Measurements from ENCODE around the gene OR7A5.
"Not testable (repeated sequence)": the region's sequence is repeated elsewhere in the genome, so short reads cannot be mapped to it uniquely, and the experiment has no call there.

OR7A5 gene

DNA sequence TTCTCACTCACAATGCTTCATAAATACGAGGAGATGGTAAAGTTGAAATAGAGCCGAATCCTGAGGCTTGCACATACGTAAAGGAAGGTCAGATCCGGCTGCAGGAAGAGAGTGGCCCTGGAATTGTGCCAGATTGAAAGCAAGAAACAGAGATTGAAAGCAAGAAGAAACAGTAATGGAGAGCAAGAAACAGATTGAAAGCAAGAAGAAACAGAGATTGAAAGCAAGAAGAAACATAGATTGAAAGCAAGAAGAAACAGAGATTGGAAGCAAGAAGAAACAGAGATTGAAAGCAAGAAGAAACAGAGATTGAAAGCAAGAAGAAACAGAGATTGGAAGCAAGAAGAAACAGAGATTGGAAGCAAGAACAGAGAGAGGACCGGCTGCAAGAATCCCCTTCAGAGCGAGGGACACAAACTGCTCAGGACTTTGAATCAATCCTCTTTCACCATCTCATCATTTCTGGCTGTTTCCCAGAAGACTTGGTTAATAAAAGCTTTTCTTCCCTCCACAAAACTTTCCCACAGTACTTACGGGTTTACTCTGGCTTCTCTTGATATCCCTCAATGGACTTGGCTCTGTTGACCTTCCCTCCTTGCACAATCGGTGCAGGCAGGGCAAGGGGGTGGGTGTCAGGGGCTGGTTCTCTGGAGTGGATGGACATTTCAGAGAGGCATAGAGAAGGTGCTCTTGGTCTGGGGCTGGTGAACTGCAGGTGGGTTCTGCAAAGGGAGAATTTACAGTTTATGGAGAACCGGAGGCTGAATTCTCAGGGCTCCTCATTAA is 25.5 kb downstream of the OR7A5 start:
- no peak overlapping the region for H3K4me3 ChIP-seq
- no peaks in the 10 kb centered on the region for H3K27me3 ChIP-seq (ENCODE audit: low read depth)
- H3K4me1 ChIP-seq: no peaks in the 10 kb centered on the region
- in situ Hi-C loops (cut with MboI; ENCODE audit: low sequenced_read_pairs): no loop called here
- H3K9me3 ChIP-seq: no peaks in the 10 kb centered on the region
- no peaks in the 10 kb centered on the region for H3K36me3 ChIP-seq (replicated peaks)
- DNase-seq (ENCODE audit: low spot score in 2 of 2): no peak

DNA sequence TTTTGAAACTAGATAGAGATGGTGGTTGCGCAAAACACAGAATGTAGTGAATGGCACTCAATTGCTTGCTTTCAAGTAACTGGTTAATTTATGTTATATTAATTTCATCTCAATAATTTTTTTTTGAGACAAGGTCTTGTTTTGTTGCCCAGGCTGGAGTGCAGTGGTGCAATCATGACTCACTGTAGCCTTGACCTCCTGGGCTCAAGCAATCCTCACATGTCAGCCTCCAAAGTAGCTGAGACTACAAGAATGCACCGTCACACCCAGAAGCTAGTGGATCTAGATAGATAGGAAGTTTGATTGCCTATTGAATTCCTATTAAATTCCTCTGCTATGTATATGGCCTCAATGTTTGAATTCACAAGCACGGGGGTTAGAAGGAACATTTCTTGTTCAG is 30.2 kb downstream of the OR7A5 start:
- Histone ChIP-seq H3K4me1 (no peaks in the 10 kb centered on the region), H3K4me3 (no peak overlapping the region), H3K9me3 (no peaks in the 10 kb centered on the region), H3K27me3 (ENCODE audit: low read depth) (no peaks in the 10 kb centered on the region), H3K36me3 (replicated peaks) (no peaks in the 10 kb centered on the region)
- no peak for DNase-seq (ENCODE audit: low spot score in 2 of 2)
- in situ Hi-C loops (cut with MboI; ENCODE audit: low sequenced_read_pairs): no loop called here

DNA sequence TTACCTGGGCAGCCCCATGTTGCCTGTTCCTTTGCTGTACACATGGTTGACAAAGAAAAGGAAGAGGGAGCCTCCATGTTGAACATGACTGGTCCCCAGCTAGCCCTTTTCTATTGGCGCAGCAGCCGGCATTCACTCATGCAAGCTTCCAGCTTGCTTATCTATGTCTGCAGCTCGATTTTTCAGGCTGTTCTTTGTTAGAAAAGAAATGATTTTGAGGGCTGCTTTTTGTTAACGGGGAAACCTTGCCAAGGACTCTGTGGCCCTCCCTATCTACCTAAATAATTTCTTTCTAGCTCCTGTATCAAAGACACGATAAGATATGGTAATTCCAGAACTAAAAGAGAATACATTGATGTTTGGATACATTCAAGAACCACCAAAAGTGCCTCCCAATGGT is 36.2 kb downstream of the OR7A5 start:
- H3K36me3 ChIP-seq (replicated peaks): no peaks in the 10 kb centered on the region
- no peak overlapping the region for H3K4me3 ChIP-seq
- no peak for DNase-seq (ENCODE audit: low spot score in 2 of 2)
- in situ Hi-C loops (cut with MboI; ENCODE audit: low sequenced_read_pairs): no loop called here
- H3K4me1 ChIP-seq: no peaks in the 10 kb centered on the region
- H3K27me3 ChIP-seq (ENCODE audit: low read depth): no peaks in the 10 kb centered on the region
- H3K9me3 ChIP-seq: no peaks in the 10 kb centered on the region

DNA sequence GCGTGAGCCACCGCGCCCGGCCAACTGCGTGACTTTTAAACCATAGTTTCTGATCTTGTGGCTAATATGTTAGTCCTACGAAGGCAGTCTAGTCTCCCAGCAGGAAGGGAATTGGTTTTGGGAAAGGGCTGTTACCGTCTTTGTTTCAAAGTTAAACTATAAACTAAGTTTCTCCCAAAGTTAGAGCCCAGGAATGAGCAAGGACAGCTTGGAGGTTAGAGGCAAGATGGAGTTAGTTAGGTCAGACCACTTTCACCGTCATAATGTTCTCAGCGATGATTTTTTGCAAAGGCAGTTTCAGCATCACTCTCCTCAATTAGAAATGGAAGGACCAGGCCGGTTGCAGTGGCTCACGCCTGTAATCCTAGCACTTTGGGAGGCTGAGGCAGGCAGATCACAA is 39.0 kb downstream of the OR7A5 start:
- H3K27me3 ChIP-seq (ENCODE audit: low read depth): no peaks in the 10 kb centered on the region
- no peak for DNase-seq (ENCODE audit: low spot score in 2 of 2)
- no peaks in the 10 kb centered on the region for H3K36me3 ChIP-seq (replicated peaks)
- no peaks in the 10 kb centered on the region for H3K4me1 ChIP-seq
- H3K4me3 ChIP-seq: no peak overlapping the region
- in situ Hi-C loops (cut with MboI; ENCODE audit: low sequenced_read_pairs): no loop called here
- H3K9me3 ChIP-seq: no peaks in the 10 kb centered on the region; the same call in 1 of the 2 replicates

DNA sequence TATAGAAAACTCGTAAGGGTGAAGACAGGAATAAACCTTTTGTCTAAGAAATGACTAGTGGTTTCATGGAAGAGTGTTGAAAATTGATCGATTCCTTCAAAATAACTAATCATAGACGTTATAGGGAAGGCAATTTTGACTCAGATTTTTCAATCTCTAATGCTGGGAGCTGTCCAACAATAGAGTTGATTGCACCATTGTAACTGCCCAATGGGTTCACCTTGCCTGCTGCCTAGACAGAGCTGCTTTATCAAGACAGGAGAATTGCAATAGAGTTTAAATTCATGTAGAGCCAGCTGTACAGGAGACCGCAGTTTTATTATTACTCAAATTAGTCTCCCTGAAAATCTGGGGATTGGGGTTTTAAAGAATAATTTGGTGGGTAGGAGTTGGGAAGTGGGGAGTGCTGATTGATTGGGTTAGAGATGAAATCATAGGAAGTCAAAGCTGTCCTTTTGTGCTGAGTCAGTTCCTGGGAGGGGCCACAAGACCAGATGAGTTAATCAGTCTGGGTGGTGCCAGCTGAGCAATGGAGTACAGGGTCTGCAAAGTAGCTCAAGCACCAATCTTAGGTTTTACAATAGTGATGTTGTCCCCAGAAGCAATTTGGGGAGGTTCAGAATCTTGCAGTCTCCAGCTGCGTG is 39.8 kb downstream of the OR7A5 start:
- no peak for DNase-seq (ENCODE audit: low spot score in 2 of 2)
- in situ Hi-C loops (cut with MboI; ENCODE audit: low sequenced_read_pairs): no loop called here
- H3K27me3 ChIP-seq (ENCODE audit: low read depth): no peaks in the 10 kb centered on the region
- H3K36me3 ChIP-seq (replicated peaks): no peaks in the 10 kb centered on the region
- H3K4me3 ChIP-seq: no peak overlapping the region
- no peaks in the 10 kb centered on the region for H3K4me1 ChIP-seq
- H3K9me3 ChIP-seq: no peaks in the 10 kb centered on the region; the same call in 1 of the 2 replicates

DNA sequence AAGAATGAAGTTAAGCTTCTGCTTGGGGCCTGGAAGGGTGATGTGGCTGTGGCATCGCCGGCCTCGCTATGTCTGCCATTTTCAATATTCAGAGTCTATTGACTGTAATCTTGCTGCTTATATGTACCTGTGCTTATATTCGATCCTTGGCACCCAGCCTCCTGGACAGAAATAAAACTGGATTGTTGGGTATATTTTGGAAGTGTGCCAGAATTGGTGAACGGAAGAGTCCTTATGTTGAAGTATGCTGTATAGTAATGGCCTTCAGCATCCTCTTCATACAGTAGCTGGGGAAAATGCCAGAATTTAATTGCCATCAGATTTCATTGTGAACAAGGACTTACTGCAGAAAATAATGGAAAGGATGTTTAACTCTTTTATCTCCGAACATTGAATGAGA is 42.7 kb downstream of the OR7A5 start:
- in situ Hi-C loops (cut with MboI; ENCODE audit: low sequenced_read_pairs); H3K4me3 ChIP-seq; H3K4me1 ChIP-seq; H3K9me3 ChIP-seq; H3K27me3 ChIP-seq (ENCODE audit: low read depth); DNase-seq (ENCODE audit: low spot score in 2 of 2); H3K36me3 ChIP-seq (replicated peaks): not testable (repeated sequence)

DNA sequence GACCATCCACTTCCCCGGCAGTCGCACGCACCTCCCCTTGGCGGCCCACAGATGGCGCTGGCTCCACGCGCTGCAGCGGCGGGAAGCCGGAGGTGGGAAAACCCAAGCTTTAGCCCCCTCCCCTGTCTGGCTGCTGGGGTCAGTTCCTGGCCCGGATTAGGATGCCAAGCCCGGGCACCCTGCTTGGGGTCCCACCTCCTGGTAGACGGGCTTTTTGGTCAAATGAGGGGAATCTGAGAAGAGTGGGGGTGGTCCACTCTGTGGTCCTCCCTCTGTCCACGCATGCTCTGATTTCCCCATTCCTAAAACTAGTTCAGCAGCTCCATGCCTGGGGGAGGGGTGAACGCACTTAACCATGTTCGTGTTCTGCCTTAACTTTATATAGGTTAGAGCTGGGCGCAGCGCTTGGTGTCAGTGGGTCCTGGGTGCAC is 48.5 kb downstream of the OR7A5 start:
- Histone ChIP-seq H3K27me3 (ENCODE audit: low read depth) (no peaks in the 10 kb centered on the region; the same call in 1 of the 2 replicates), H3K36me3 (replicated peaks) (no peaks in the 10 kb centered on the region), H3K9me3 (no peaks in the 10 kb centered on the region), H3K4me1 (no peaks in the 10 kb centered on the region), H3K4me3 (peak overlapping the region; percentile 5; the same call in 1 of the 2 replicates)
- peak in 1 of 2 experiments; percentile 64 for DNase-seq (ENCODE audit: low spot score in 2 of 2)
- in situ Hi-C loops (cut with MboI; ENCODE audit: low sequenced_read_pairs): no loop called here

DNA sequence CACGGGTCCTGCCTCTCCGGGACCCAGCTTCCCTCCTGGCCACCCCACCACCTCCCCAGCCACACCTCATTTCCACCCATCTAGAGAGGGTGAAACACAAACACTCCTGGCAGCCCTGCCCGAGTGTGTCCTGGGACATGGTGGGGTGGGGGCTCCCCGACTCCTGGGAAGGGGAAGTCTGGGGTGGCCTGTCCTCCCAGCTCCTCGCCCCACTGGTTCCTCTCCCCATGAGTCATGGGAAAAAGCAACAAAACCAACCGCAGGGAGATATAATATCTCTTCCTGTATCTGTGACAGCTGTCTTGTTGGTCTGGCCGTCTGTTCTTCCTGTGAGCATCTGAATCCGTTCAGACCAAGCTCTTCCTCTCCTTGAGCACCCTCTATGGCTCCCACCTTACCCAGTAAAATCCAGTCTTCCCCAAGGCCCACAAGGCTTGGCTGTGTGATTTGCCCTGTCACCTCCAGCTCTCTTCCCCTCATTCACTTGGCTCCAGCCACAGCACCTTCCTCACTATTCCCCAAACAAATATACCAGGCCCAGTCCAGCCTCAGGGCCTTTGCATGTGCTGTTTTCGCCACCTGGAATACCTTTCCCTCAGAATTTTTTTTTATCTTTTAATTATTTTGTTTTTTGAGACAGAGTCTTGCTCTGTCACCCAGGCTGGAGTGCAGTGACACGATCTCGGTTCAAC is 49.7 kb downstream of the OR7A5 start:
- H3K9me3 ChIP-seq; in situ Hi-C loops (cut with MboI; ENCODE audit: low sequenced_read_pairs); H3K4me1 ChIP-seq; DNase-seq (ENCODE audit: low spot score in 2 of 2); H3K4me3 ChIP-seq; H3K36me3 ChIP-seq (replicated peaks); H3K27me3 ChIP-seq (ENCODE audit: low read depth): not testable (repeated sequence)

DNA sequence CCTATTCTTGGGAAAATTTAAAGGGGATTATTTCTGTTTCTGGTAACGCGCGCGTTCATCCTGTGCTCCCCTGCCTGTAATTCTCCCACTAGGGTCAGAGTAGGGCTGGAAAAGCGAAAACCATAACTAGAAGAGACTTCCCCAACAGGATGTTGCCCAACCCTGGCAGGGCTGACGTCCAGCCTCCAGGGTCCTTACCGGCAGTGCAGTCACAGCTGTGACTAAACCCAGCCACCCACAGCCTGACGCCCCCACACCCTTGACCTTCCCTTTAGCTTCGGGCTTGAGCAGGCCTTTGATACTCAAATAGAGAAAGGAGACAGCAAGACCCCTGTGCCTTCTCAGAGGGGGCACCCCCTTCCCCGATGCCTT is 50.3 kb downstream of the OR7A5 start:
- H3K4me3 ChIP-seq; H3K4me1 ChIP-seq; H3K36me3 ChIP-seq (replicated peaks); H3K27me3 ChIP-seq (ENCODE audit: low read depth); in situ Hi-C loops (cut with MboI; ENCODE audit: low sequenced_read_pairs); DNase-seq (ENCODE audit: low spot score in 2 of 2); H3K9me3 ChIP-seq: not testable (repeated sequence)

DNA sequence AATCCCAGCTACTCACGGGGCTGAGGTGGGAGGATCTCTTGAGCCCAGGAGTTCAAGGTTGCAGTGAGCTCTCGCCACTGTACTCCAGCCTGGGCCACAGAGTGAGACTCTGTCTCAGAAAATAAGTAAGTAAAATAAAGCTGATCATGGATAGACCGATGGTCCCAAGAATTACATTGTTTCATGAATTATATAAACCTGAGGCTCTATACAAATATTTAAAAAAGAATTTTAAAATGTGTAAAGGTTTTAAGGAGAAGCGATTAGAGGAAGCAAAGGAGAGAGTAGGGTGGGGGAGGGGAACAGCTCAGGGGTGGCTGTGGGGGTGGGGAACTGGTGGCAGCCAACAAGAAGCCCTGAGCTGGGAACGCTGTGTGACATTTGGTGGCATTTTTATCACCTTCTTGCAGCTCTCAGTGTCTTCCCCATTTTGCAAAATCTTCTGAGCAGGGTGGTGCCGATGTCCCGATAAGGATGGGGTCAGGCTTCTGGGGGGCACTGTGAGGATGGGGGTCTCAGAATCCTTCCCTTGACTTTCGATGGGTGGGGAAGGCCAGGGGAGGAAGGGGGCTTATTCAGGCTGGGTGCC is 51.5 kb downstream of the OR7A5 start:
- H3K4me3 ChIP-seq; H3K4me1 ChIP-seq; H3K27me3 ChIP-seq (ENCODE audit: low read depth); DNase-seq (ENCODE audit: low spot score in 2 of 2); H3K36me3 ChIP-seq (replicated peaks); in situ Hi-C loops (cut with MboI; ENCODE audit: low sequenced_read_pairs); H3K9me3 ChIP-seq: not testable (repeated sequence)

DNA sequence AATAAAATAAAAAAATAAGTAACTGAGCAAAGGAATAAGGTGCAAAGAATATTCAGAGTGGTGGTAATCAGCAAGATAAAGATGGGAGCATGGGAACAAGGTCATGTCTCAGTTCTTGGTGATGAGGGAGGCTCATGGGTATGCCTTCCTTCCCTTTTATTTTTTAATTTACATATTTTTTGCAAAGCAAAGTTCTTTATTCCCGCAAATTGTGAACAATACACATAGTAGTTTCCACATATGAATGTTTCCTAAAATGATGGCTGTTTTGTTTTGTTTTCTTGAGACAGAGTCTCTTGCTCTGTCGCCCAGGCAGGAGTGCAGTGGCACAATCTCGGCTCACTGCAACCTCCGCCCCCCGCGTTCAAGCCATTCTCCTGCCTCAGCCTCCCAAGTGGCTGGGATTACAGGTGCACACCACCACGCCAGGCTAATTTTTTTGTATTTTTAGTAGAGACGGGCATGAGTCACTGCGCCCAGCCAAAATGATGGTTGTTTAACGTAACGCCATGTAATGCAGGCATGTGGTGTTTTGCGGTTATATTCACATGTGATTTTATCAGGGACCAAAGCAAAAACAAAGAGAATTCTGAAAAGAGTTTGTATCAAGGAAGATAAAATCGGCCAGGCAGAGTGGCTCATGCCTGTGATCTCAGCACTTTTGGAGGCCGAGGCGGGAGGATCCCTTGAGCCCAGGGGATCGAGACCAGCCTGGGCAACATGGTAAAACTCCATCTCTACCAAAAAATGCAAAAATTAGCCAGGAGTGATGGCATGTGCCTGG is 52.2 kb downstream of the OR7A5 start:
- DNase-seq (ENCODE audit: low spot score in 2 of 2): no peak
- Histone ChIP-seq H3K4me3 (no peak overlapping the region), H3K36me3 (replicated peaks) (no peaks in the 10 kb centered on the region), H3K4me1 (no peaks in the 10 kb centered on the region), H3K27me3 (ENCODE audit: low read depth) (no peaks in the 10 kb centered on the region), H3K9me3 (no peaks in the 10 kb centered on the region)
- in situ Hi-C loops (cut with MboI; ENCODE audit: low sequenced_read_pairs): no loop called here

DNA sequence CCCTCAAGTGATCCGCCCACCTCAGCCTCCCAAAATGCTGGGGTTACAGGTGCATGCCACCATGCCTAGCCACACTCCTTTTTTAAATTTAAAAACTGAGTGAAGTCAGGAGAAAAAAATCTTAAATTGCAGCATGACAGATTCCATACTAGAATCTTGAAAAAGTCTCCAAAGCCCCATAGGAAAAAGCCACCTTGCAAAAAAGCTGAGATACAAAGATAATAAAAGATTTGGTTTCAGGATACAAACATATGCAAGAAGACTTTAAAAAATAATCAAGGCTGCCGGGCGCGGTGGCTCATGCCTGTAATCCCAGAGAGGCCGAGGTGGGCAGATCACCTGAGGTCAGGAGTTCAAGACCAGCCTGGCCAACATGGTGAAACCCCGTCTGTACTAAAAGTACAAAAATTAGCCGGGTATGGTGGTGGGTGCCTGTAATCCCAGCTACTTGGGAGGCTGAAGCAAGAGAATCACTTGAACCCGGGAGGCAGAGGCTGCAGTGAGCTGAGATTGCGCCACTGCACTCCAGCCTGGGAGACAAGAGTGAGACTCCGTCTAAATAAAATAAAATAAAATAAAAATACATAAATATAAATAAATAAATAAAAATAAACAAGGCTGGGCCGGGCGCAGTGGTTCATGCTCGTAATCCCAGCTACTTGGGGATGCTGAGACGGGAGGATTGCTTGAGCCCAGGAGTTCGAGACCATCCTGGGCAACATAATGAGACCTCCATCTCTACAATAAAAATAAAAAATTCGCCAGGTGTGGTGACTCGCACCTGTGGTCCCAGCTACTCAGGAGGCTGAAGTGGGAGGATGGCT is 53.1 kb downstream of the OR7A5 start:
- DNase-seq (ENCODE audit: low spot score in 2 of 2); in situ Hi-C loops (cut with MboI; ENCODE audit: low sequenced_read_pairs); H3K27me3 ChIP-seq (ENCODE audit: low read depth); H3K4me3 ChIP-seq; H3K36me3 ChIP-seq (replicated peaks); H3K4me1 ChIP-seq; H3K9me3 ChIP-seq: not testable (repeated sequence)

Data from HAP-1 (cell line).